Measurements from ENCODE around the gene PCDH9. TPM values are rescaled to one million over a fixed set of nuclear protein-coding genes. Genes with fewer than 3 reads are reported as not detected.

PCDH9 gene
- total RNA-seq, 1 donor from 2014 or later: 9.8 TPM

DNA sequence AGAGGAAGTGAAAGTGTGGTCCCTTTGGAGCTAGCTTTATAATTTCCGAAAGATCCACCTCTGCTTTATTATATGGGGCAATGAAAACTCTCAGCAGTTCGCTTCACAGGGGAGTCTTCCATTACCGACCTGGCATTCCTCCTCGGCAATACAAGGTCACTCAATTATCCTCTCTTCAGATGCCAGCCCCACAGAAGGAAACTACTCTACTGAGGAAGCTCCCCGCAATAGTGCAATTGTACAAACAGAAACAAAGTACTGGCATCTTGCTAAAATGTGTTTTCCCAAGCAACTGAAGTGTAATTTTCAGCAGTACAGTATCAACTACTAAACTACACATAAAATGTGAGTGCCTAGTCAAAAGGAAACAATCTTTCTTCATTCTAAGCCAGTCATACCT, 702.0 kb downstream of the PCDH9 start:
- TF ChIP-seq, protein P1, sequence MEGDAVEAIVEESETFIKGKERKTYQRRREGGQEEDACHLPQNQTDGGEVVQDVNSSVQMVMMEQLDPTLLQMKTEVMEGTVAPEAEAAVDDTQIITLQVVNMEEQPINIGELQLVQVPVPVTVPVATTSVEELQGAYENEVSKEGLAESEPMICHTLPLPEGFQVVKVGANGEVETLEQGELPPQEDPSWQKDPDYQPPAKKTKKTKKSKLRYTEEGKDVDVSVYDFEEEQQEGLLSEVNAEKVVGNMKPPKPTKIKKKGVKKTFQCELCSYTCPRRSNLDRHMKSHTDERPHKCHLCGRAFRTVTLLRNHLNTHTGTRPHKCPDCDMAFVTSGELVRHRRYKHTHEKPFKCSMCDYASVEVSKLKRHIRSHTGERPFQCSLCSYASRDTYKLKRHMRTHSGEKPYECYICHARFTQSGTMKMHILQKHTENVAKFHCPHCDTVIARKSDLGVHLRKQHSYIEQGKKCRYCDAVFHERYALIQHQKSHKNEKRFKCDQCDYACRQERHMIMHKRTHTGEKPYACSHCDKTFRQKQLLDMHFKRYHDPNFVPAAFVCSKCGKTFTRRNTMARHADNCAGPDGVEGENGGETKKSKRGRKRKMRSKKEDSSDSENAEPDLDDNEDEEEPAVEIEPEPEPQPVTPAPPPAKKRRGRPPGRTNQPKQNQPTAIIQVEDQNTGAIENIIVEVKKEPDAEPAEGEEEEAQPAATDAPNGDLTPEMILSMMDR (IDR thresholded peaks at IDR 0.05): no peak
- H3K4me3 Mint-ChIP-seq (ENCODE audit: unreplicated experiment): no peak overlapping the region
- H3K27me3 Mint-ChIP-seq (ENCODE audit: low read depth): no peaks in the 10 kb centered on the region
- peaks cover 19% of the 10 kb centered on the region for H3K4me1 Mint-ChIP-seq (ENCODE audit: low read depth)
- H3K36me3 Mint-ChIP-seq (ENCODE audit: low read depth): no peaks in the 10 kb centered on the region
- peaks cover 5% of the 10 kb centered on the region for H3K9me3 Mint-ChIP-seq (ENCODE audit: low read depth)
- H3K27ac Mint-ChIP-seq (ENCODE audit: unreplicated experiment): no peak overlapping the region
- DNase-seq (ENCODE audit: low spot score): no peak

DNA sequence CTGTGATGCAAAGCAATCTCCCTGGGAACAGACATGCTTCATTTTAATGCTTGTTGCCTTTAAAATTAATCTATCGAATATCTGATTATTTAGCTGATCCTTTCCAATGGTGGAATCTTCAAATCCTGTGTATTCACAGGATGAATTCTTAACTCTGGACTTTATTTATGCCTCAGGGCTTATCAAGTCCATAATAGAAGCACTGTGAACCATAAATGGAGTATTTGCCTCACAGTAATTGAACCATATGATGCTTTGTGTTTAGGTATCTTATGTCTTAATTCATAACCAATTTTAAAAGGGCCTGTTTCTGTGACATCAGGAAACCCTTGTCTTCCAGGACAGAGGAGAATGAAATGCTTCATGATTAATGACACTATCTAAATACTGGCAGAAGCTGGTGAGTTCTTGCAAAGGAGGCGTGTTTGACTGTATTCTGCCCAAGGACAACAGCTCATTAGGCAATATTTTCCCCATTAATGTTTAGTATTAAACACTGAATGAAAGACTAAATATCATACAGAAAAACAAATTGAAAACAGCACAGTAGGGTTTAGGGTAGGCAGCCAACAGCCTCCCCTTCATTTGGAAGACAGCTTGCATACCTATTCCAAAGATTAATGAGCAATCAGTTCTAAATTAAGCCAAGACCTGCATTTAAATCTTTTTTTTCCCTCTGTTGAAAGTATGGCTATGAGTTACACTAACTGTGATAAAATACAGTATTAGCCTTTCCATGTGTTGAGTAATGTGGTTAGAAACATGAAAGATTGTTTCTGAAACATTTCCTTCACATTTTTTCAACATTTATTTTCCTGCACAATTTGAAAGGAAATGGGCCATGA, 709.4 kb downstream of the PCDH9 start:
- H3K4me3 Mint-ChIP-seq (ENCODE audit: unreplicated experiment): no peak overlapping the region
- peaks cover 3% of the 10 kb centered on the region for H3K9me3 Mint-ChIP-seq (ENCODE audit: low read depth)
- peaks cover 10% of the 10 kb centered on the region for H3K4me1 Mint-ChIP-seq (ENCODE audit: low read depth)
- H3K27me3 Mint-ChIP-seq (ENCODE audit: low read depth): no peaks in the 10 kb centered on the region
- DNase-seq (ENCODE audit: low spot score): no peak
- TF ChIP-seq, protein P1 (IDR thresholded peaks at IDR 0.05): no peak
- H3K36me3 Mint-ChIP-seq (ENCODE audit: low read depth): no peaks in the 10 kb centered on the region
- H3K27ac Mint-ChIP-seq (ENCODE audit: unreplicated experiment): no peak overlapping the region

DNA sequence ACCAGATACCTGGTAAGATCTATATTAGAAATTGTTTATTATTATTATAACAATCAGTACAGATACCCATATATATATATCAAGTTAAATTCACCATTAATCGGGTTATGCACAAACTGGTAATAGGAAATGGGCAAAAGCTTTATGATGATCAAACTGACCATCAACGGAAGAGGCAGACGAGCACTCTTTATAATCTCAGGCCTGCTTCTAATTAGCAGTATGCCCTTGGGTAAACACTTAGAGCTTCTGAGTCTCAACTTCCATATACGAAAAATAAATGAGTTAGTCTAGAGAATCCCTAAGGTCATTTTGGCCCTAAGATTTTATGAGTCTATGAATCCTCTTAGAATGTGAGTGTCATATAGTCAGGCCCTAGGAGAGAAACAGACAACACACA, 710.9 kb downstream of the PCDH9 start:
- DNase-seq (ENCODE audit: low spot score): no peak
- H3K4me1 Mint-ChIP-seq (ENCODE audit: low read depth): peaks cover 4% of the 10 kb centered on the region
- no peak overlapping the region for H3K4me3 Mint-ChIP-seq (ENCODE audit: unreplicated experiment)
- no peaks in the 10 kb centered on the region for H3K27me3 Mint-ChIP-seq (ENCODE audit: low read depth)
- no peak overlapping the region for H3K27ac Mint-ChIP-seq (ENCODE audit: unreplicated experiment)
- TF ChIP-seq, protein P1 (IDR thresholded peaks at IDR 0.05): no peak
- H3K36me3 Mint-ChIP-seq (ENCODE audit: low read depth): no peaks in the 10 kb centered on the region
- peaks cover 3% of the 10 kb centered on the region for H3K9me3 Mint-ChIP-seq (ENCODE audit: low read depth)

DNA sequence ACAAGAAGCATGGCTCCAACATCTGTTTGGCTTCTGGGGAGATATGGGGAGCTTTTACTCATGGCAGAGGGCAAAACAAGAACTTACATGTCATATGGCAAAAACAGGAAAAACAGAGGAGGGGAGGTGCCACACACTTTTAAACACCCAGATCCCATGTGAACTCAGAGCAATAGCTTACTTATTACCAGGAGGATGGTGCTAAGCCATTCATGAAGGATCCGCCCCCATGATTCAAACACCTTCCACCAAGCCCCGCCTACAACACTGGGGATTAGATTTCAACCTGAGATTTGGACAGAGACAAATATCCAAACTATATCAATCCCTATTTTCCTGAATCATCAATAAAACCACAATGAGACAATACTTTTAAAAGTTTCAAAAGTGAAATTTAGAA, 712.1 kb downstream of the PCDH9 start:
- H3K4me1 Mint-ChIP-seq (ENCODE audit: low read depth): peaks cover 16% of the 10 kb centered on the region
- peaks cover 3% of the 10 kb centered on the region for H3K9me3 Mint-ChIP-seq (ENCODE audit: low read depth)

DNA sequence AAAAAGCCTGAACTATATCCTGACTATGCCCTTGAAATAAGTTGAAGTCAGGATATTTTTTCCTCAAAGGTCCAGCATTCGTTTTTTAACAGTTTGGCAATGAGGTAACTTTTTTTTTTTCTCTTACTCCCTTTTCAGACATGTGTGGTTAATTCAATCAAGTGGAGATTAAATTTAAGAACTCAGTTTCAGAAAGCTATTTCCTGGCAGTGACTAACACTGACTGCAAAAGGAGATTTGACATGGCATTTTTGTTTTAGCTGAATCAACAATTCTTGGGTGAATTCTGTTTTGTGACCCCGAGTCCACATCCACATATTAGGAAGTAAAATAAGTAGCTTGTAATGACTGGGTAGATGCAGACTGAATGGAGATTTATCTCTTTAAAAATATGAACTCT, 716.4 kb downstream of the PCDH9 start:
- H3K4me3 Mint-ChIP-seq (ENCODE audit: unreplicated experiment): no peak overlapping the region
- H3K4me1 Mint-ChIP-seq (ENCODE audit: low read depth): peaks cover 13% of the 10 kb centered on the region
- peaks cover 6% of the 10 kb centered on the region for H3K9me3 Mint-ChIP-seq (ENCODE audit: low read depth)
- peak overlapping the region; percentile 49 for H3K27ac Mint-ChIP-seq (ENCODE audit: unreplicated experiment)
- DNase-seq (ENCODE audit: low spot score): no peak
- no peaks in the 10 kb centered on the region for H3K27me3 Mint-ChIP-seq (ENCODE audit: low read depth)
- no peaks in the 10 kb centered on the region for H3K36me3 Mint-ChIP-seq (ENCODE audit: low read depth)
- TF ChIP-seq, protein P1 (IDR thresholded peaks at IDR 0.05): no peak

More for the DNA sequence above, 712.1 kb downstream of the PCDH9 start:
- no peak for DNase-seq (ENCODE audit: low spot score)
- Mint-ChIP-seq H3K27ac (ENCODE audit: unreplicated experiment) (no peak overlapping the region), H3K4me3 (ENCODE audit: unreplicated experiment) (no peak overlapping the region), H3K27me3 (ENCODE audit: low read depth) (no peaks in the 10 kb centered on the region), H3K36me3 (ENCODE audit: low read depth) (no peaks in the 10 kb centered on the region)
- TF ChIP-seq, protein P1 (IDR thresholded peaks at IDR 0.05): no peak
